ENCODE results near the gene CTF1.

CTF1 gene

GRCh38 chr16:30948667-30949649 is 52.5 kb downstream of the CTF1 start, which contains the start of gene ORAI3:
TSS of gene ORAI3 (plus strand) at chr16:30949068. CDS start at chr16:30949290, 222 bp downstream.
- no peak for DNase-seq (ENCODE audit: insufficient read length, low spot score)
- no peak for TF ChIP-seq CTCF (IDR thresholded peaks at IDR 0.05; ENCODE audit: insufficient read depth, missing control alignments)
- no peak for FAIRE-seq

- DNase-seq (ENCODE audit: insufficient read length, low spot score) (no peak), FAIRE-seq (no peak)
- no peak for TF ChIP-seq CTCF (IDR thresholded peaks at IDR 0.05; ENCODE audit: insufficient read depth, missing control alignments)
Measured at GRCh38 chr16:30949650-30950515, 53.5 kb downstream of the CTF1 start.

DNA sequence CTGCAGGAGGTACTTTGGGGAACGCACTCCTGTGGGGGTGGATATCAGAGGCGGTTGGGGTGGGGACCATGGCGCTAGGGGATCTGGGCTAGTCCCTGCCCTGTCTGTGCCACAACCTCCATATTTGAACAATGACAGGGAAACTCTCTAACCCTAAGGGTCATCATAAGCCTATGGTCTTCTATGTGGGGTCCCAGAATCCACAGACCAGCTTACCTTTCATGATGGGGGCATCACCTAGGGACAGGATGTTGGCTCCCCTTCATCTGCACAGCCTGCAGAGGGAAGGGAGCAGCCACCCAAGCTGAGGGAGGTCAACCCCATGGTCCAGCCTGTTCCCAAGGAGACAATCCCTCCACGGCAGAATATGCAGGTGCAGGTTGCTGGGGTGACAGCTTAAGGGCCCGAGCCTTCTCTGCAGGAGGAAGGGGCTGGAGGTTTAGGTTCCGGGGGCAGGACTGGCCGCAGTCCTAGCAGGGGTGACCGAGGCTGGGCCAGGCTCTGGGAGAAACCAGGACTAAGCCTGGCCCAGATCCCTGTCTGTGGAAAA is 54.2 kb downstream of the CTF1 start:
- TF ChIP-seq CTCF (IDR thresholded peaks at IDR 0.05; ENCODE audit: insufficient read depth, missing control alignments): no peak
- FAIRE-seq: no peak
- no peak for DNase-seq (ENCODE audit: insufficient read length, low spot score)

GRCh38 chr16:30951193-30951592 is 54.8 kb downstream of the CTF1 start:
- FAIRE-seq (no peak), DNase-seq (ENCODE audit: insufficient read length, low spot score) (no peak)
- TF ChIP-seq CTCF (IDR thresholded peaks at IDR 0.05; ENCODE audit: insufficient read depth, missing control alignments): no peak

- no peak for FAIRE-seq
- no peak for DNase-seq (ENCODE audit: insufficient read length, low spot score)
- no peak for TF ChIP-seq CTCF (IDR thresholded peaks at IDR 0.05; ENCODE audit: insufficient read depth, missing control alignments)
Measured at GRCh38 chr16:30951750-30952149, 55.3 kb downstream of the CTF1 start.

DNA sequence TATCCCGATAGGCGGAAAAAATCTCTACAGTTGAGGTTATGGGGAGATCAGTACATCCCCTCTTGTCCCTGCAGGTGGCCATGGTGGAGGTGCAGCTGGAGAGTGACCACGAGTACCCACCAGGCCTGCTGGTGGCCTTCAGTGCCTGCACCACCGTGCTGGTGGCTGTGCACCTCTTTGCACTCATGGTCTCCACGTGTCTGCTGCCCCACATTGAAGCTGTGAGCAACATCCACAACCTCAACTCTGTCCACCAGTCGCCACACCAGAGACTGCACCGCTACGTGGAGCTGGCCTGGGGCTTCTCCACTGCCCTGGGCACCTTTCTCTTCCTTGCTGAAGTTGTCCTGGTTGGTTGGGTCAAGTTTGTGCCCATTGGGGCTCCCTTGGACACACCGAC is 56.7 kb downstream of the CTF1 start:
- FAIRE-seq: no peak

More for the DNA sequence above, 56.7 kb downstream of the CTF1 start:
- no peak for TF ChIP-seq CTCF (IDR thresholded peaks at IDR 0.05; ENCODE audit: insufficient read depth, missing control alignments)
- no peak for DNase-seq (ENCODE audit: insufficient read length, low spot score)
